Measurements from ENCODE around the gene PSMA2.
"Not testable (repeated sequence)": the region's sequence is repeated elsewhere in the genome, so short reads cannot be mapped to it uniquely, and the experiment has no call there.

Gene PSMA2

GRCh38 chr7:42907316-42907715 is 24.7 kb downstream of the PSMA2 start:
- no peak for DNase-seq (ENCODE audit: low read depth in 3 of 3)

- no peak for DNase-seq (ENCODE audit: low read depth in 3 of 3)
Measured at GRCh38 chr7:42906181-42906580, 25.8 kb downstream of the PSMA2 start.

GRCh38 chr7:42902331-42902730 is 29.6 kb downstream of the PSMA2 start:
- DNase-seq (ENCODE audit: low read depth in 3 of 3) = no peak

- no peak for DNase-seq (ENCODE audit: low read depth in 3 of 3)
Measured at GRCh38 chr7:42900842-42901241, 31.1 kb downstream of the PSMA2 start.

GRCh38 chr7:42893346-42894240 is 38.4 kb downstream of the PSMA2 start:
- DNase-seq (ENCODE audit: low read depth in 3 of 3) = no peak

- DNase-seq (ENCODE audit: low read depth in 3 of 3) = no peak
Measured at GRCh38 chr7:42886893-42887505, 45.0 kb downstream of the PSMA2 start.

- no peak for DNase-seq (ENCODE audit: low read depth in 3 of 3)
Measured at GRCh38 chr7:42886129-42886528, 45.8 kb downstream of the PSMA2 start.

GRCh38 chr7:42885183-42885582 is 46.8 kb downstream of the PSMA2 start:
- not testable (repeated sequence) for DNase-seq (ENCODE audit: low read depth in 3 of 3)

GRCh38 chr7:42883950-42884349 is 48.0 kb downstream of the PSMA2 start:
- DNase-seq (ENCODE audit: low read depth in 3 of 3) = no peak

GRCh38 chr7:42880392-42880791 is 51.6 kb downstream of the PSMA2 start:
- no peak for DNase-seq (ENCODE audit: low read depth in 3 of 3)

- DNase-seq (ENCODE audit: low read depth in 3 of 3) = no peak
Measured at GRCh38 chr7:42878303-42878702, 53.7 kb downstream of the PSMA2 start.

GRCh38 chr7:42877862-42878261 is 54.1 kb downstream of the PSMA2 start:
- DNase-seq (ENCODE audit: low read depth in 3 of 3) = no peak

- DNase-seq (ENCODE audit: low read depth in 3 of 3) = peak; percentile 48 to 58 (median 55)
Measured at GRCh38 chr7:42876182-42877068, 55.5 kb downstream of the PSMA2 start.

- peak; percentile 33 to 50 (median 39) for DNase-seq (ENCODE audit: low read depth in 3 of 3)
Measured at GRCh38 chr7:42869131-42870020, 62.6 kb downstream of the PSMA2 start.

- DNase-seq (ENCODE audit: low read depth in 3 of 3) = no peak
Measured at GRCh38 chr7:42868480-42868879, 63.5 kb downstream of the PSMA2 start.

All from stimulated activated CD4-positive, alpha-beta T cell treated with anti-CD3 and anti-CD28 coated beads, TNF-alpha, amount 100 ng/mL, for 24 hours (primary cell).